PFSK-1 (cell line): ENCODE data around the gene NKAIN1.

Experiments
- FOXP2 ChIP-seq: optimal IDR thresholded peaks from 2 replicates; pipeline ENCODE3; 2011; ENCODE audit warnings: borderline replicate concordance, control low read depth, inconsistent platforms; ENCODE audit not compliant: insufficient read depth; ENCODE audit errors: extremely low read length, extremely low read depth
- POLR2AphosphoS5 ChIP-seq: IDR thresholded peaks from 2 replicates; pipeline ENCODE4 v1.6.1; 2012; ENCODE audit warnings: low read depth, mild to moderate bottlenecking, control low read depth, low read length, moderate library complexity
- REST ChIP-seq, 2 experiments: IDR thresholded peaks; 2 replicates each; pipeline versions ENCODE4 v1.6.1 to v1.8.0; 2011 to 2012; ENCODE audit warnings: low read depth in 2 of 2, low read length in 2 of 2, control low read depth in 1 of 2, inconsistent platforms in 1 of 2, mild to moderate bottlenecking in 1 of 2, moderate library complexity in 1 of 2; ENCODE audit not compliant: insufficient read depth in 1 of 2
- SIN3A ChIP-seq: IDR thresholded peaks from 2 replicates; pipeline ENCODE4 v1.6.1; 2012; ENCODE audit warnings: mild to moderate bottlenecking, low read length, moderate library complexity, borderline replicate concordance; ENCODE audit not compliant: insufficient read depth
- TAF1 ChIP-seq: IDR thresholded peaks from 2 replicates; pipeline ENCODE4 v1.6.1; 2012; ENCODE audit warnings: low read length, control low read depth, borderline replicate concordance; ENCODE audit not compliant: insufficient read depth

Gene NKAIN1

DNA sequence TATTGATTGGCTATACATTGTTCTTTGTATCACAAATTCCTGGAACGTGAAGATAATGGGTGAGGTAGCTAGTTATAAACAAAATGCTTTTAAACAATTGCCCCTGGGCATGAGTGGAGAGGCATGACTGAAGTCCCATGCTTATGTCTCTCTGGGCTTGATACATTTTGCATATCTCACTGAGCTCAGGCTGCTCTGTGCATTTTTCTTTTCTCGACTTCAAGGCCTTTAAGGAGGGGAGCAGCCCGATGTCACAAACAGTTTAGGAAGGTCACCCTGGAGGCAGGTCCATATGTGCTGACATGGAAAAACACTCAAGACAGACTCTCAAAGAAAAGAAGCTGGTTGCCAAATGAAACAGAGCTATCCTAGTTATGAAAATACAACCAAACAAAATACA lies 94.0 kb downstream of the NKAIN1 start:
- TF ChIP-seq REST (IDR thresholded peaks at IDR 0.05; ENCODE audit: insufficient read depth in 1 of 2, low read depth in 2 of 2, low read length in 2 of 2) = no peak

- TF ChIP-seq REST (IDR thresholded peaks at IDR 0.05; ENCODE audit: insufficient read depth in 1 of 2, low read depth in 2 of 2, low read length in 2 of 2) (no peak), TAF1 (no peak)
These were observed 95.2 kb downstream of the NKAIN1 start for GRCh38 chr1:31144442-31144841.

DNA sequence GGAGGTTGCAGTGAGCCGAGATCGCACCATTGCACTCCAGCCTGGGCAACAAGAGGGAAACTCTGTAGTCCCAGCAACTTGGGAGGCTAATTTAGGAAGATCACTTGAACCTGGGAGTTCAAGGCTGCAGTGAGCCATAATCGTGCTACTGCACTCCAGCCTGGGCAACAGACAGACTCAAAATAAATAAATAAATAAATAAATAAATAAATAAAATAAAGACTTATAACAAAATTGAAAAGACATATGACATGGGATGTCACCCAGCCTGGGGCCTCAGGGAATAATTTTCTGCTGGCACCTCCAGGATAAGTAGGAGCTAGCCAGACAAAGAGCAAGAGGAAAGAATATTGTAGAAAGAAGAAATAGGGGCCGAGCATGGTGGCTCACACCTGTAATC lies 96.2 kb downstream of the NKAIN1 start:
- TF ChIP-seq FOXP2 = no peak
- TF ChIP-seq TAF1 = no peak
- TF ChIP-seq SIN3A = no peak
- no peak for TF ChIP-seq REST (IDR thresholded peaks at IDR 0.05; ENCODE audit: insufficient read depth in 1 of 2, low read depth in 2 of 2, low read length in 2 of 2)
- TF ChIP-seq POLR2AphosphoS5 = no peak

DNA sequence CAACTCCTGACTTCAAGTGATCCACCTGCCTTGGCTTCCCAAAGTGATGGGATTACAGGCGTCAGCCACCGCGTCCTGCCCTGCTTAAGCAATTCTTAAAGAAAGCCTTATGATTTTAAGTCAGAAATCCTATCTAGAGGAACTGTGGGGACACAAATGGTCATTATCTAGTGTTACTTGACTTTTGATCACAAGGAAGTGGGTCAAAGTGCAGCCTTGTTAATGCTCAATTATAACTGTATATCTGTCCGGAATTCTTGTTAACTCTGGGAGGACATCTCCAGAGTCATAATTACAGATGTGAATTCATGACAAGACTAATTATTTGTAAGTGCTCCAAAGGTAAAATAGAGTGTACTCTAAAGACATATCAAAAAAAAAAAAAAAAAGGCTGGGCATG lies 97.3 kb downstream of the NKAIN1 start:
- no peak for TF ChIP-seq REST (IDR thresholded peaks at IDR 0.05; ENCODE audit: insufficient read depth in 1 of 2, low read depth in 2 of 2, low read length in 2 of 2)
- no peak for TF ChIP-seq SIN3A
- TF ChIP-seq FOXP2 = no peak
- no peak for TF ChIP-seq TAF1

DNA sequence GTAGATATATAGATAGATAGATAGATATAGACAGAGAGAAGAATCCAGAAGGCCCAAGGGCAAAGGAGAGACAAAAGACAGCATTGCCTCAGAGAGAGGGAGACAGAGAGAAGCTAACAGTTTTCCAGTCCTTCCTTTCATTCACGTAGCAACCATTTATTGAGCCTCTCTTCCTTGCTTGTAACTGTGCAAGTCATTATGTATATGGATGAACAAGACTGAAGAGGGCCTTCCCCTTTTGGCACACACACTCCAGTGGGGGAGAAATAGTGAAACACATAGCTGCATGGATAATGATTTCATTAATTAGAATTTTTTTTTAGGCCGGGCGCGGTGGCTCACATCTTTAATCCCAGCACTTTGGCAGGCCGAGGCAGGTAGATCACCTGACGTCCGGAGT lies 99.4 kb downstream of the NKAIN1 start:
- TF ChIP-seq TAF1 (no peak), POLR2AphosphoS5 (no peak), REST (IDR thresholded peaks at IDR 0.05; ENCODE audit: insufficient read depth in 1 of 2, low read depth in 2 of 2, low read length in 2 of 2) (no peak), SIN3A (no peak), FOXP2 (no peak)
